Activated naive CD4-positive, alpha-beta T cell treated with anti-CD3 and anti-CD28 coated beads, Interleukin-2, amount 10 ng/mL, durations not matched to agents 7 days and 5 days (primary cell): ENCODE measurements around the gene IP6K2.

Experiments
- CTCF ChIA-PET: fragments of 350-600 bp; sonication (Branson Sonifier 250); formaldehyde crosslinking; loops from one replicate; lab custom pipeline; 2021; ENCODE audit warnings: antibody characterized with exemption; lab: Charles Lee
- DNase-seq: peaks from one replicate; pipeline ENCODE4 v3.0.0-alpha.2; 2020
- H3K27ac Mint-ChIP-seq: one replicate; pipeline ENCODE4 v1.8.0; 2021; ENCODE audit warnings: mild to moderate bottlenecking, moderate library complexity, mixed read lengths
- H3K27me3 Mint-ChIP-seq: one replicate; pipeline ENCODE4 v1.8.0; 2021; ENCODE audit warnings: mild to moderate bottlenecking, mixed read lengths
- H3K36me3 Mint-ChIP-seq: one replicate; pipeline ENCODE4 v1.8.0; 2021; ENCODE audit warnings: mixed read lengths
- H3K4me1 Mint-ChIP-seq: one replicate; pipeline ENCODE4 v1.8.0; 2021; ENCODE audit warnings: mixed read lengths
- H3K4me3 Mint-ChIP-seq: one replicate; pipeline ENCODE4 v1.8.0; 2021; ENCODE audit warnings: mild to moderate bottlenecking, moderate library complexity, mixed read lengths
- H3K9me3 Mint-ChIP-seq: one replicate; pipeline ENCODE4 v1.8.0; 2021; ENCODE audit warnings: mixed read lengths

The IP6K2 gene

DNA sequence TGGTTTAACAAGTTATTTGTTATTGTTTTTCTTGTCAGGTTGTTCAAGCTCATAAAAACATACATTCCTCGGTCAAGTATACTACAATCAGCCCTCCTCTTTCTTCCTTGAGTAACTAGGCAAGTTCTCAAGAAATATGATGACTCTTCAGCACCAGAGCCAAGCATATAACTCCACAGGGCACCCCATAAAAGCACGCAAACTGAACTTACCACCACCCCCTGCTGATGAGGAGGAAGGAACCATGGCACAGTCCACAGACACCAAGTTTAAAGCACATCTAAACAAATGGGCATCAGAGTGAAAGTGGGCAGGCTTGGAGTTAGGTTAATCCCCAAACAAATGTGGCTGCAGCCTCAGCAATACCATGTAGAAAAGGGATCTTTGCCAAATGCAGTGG is 5.3 kb downstream of the IP6K2 start:
- no peaks in the 10 kb centered on the region for H3K9me3 Mint-ChIP-seq
- peaks cover 40% of the 10 kb centered on the region for H3K4me1 Mint-ChIP-seq
- H3K27ac Mint-ChIP-seq: no peak overlapping the region
- peaks cover 49% of the 10 kb centered on the region for H3K36me3 Mint-ChIP-seq
- CTCF ChIA-PET: no interaction called here
- no peak for DNase-seq
- no peak overlapping the region for H3K4me3 Mint-ChIP-seq
- no peaks in the 10 kb centered on the region for H3K27me3 Mint-ChIP-seq

DNA sequence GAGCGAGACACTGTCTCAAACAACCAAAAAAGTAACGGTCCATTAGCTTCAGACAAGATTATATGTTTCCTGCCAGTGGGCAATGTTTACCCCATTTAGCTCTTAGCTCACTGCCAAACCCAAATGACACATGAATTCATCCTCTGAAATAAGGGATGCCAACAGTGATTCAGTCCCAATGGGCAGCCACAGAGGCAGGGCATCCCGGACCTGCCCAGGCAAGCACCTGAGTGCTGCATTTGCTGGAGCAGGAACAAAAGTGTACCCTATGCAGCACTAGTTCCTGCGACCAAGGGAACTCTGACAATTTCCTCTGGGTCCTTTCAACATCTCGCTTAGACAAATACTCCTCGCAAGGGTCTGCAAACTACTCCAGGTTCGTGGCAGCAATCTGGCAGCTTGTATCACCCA is 8.0 kb downstream of the IP6K2 start:
- H3K4me3 Mint-ChIP-seq: no peak overlapping the region
- H3K4me1 Mint-ChIP-seq: peaks cover 21% of the 10 kb centered on the region
- DNase-seq: no peak

DNA sequence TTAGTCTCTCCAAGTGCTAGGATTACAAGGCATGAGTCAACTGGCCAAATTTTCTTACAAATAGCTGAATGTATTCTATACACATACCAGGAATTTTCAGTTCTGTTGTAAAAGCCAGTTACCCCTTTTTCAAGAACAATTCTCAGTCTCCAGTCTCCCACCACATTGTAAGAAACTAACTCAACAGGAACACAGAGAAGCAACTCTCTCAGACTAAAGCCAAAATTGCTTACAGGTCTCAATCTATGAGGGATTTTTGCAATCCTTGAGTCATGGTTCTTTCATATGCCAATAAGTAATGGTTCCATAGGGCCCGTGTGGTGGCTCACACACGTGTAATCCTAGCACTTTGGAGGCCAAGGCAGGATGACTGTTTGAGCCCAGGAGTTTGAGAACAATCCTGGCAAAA is 8.5 kb downstream of the IP6K2 start:
- Mint-ChIP-seq H3K27me3 (no peaks in the 10 kb centered on the region), H3K27ac (no peak overlapping the region), H3K36me3 (peaks cover 47% of the 10 kb centered on the region), H3K4me1 (peaks cover 20% of the 10 kb centered on the region), H3K9me3 (no peaks in the 10 kb centered on the region), H3K4me3 (no peak overlapping the region)
- DNase-seq: no peak
- CTCF ChIA-PET: interaction anchor here (2.2 kb wide), 1 partner anchor 10 kb away, joined by 9 read pairs; no protein-coding TSS in a partner anchor

More for the DNA sequence above, 8.0 kb downstream of the IP6K2 start:
- Mint-ChIP-seq H3K27ac (no peak overlapping the region), H3K27me3 (no peaks in the 10 kb centered on the region), H3K9me3 (no peaks in the 10 kb centered on the region), H3K36me3 (peaks cover 46% of the 10 kb centered on the region)
- CTCF ChIA-PET: interaction anchor here (2.1 kb wide), 1 partner anchor 31 kb away, joined by 6 read pairs; no protein-coding TSS in a partner anchor

DNA sequence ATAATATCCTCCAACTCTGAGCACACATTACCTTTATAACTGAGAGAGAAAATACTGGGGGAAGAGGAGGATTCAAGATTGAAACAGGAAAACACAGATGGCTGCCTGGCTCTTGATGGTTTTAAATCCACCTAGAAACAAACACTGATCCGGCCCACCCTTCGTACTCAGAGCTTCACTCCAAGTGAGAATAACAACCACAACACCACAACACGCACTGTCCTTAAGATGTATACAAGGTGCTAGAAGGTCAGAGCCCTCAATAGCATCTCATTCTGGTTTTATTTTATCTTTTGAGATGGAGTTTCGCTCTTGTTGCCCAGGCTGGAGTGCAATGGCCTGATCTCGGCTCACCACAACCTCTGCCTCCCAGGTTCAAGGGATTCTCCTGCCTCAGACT is 9.9 kb downstream of the IP6K2 start:
- CTCF ChIA-PET: interaction anchor here (1.5 to 2.2 kb wide), 2 partner anchors 8 to 271 kb away, joined by 3 to 9 read pairs; no protein-coding TSS in a partner anchor
- peaks cover 51% of the 10 kb centered on the region for H3K36me3 Mint-ChIP-seq
- no peaks in the 10 kb centered on the region for H3K27me3 Mint-ChIP-seq
- no peak overlapping the region for H3K27ac Mint-ChIP-seq
- H3K4me1 Mint-ChIP-seq: peaks cover 15% of the 10 kb centered on the region
- no peak for DNase-seq
- H3K4me3 Mint-ChIP-seq: no peak overlapping the region
- H3K9me3 Mint-ChIP-seq: no peaks in the 10 kb centered on the region

DNA sequence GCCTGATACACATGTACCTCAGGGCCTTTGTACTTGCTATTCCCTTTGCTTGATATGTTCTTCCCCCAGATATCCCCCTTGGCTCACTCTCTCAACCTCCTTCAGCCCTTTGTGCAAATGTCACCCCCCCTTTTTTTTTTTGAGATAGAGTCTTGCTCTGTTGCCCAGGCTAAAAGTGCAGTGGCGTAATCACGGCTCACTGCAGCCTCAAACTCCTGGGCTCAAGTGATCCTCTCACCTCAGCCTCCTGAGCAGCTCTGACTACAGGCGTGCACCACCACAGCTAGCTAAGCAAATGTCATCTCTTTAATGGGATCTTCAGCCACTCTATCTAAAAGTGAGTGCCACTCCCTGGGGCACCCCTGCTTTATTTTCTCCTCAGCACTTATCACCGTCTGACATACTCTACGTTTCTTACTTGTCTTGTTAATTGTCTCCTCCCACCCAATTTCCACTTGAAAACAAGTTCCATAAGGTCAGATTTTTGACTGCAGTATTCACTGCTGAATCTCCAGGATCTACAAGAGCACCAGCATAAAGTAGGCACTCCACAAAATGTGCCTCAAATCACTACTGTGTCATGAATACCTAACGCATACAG is 14.6 kb downstream of the IP6K2 start:
- no peaks in the 10 kb centered on the region for H3K27me3 Mint-ChIP-seq
- H3K9me3 Mint-ChIP-seq: no peaks in the 10 kb centered on the region
- DNase-seq: no peak
- no peak overlapping the region for H3K4me3 Mint-ChIP-seq
- H3K4me1 Mint-ChIP-seq: peaks cover 5% of the 10 kb centered on the region
- CTCF ChIA-PET: no interaction called here
- H3K36me3 Mint-ChIP-seq: peaks cover 37% of the 10 kb centered on the region
- H3K27ac Mint-ChIP-seq: no peak overlapping the region

DNA sequence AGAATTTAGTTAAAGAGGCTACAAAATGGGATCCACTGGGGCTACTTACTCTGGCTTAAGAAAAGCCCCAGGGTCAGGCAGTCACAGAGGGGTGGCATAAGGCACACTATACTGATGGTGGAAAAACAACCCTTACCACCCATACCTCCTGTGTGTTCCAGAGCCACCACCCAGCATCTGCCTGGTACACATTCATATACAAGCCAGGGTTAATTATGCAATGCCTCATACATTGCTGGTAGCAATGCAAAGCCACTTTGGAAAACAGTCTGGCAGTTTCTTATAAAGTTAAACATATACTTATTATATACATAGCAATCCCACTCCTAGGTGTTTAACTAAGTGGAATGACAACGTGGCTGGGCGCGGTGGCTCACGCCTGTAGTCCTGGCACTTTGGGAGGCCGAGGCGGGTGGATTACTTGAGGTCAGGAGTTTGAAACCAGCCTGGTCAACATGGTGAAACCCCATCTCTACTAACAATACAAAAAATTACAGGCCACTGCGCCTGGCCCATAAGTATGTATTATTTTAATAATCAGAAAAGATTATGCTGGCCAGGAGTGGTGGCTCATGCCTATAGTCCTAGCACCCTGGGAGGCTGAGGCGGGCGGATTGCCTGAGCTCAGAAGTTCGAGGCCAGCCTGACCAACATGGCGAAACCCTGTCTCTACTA is 16.2 kb downstream of the IP6K2 start:
- DNase-seq: no peak
- Mint-ChIP-seq H3K36me3 (peaks cover 30% of the 10 kb centered on the region), H3K4me1 (peaks cover 5% of the 10 kb centered on the region), H3K9me3 (no peaks in the 10 kb centered on the region), H3K27me3 (no peaks in the 10 kb centered on the region), H3K27ac (no peak overlapping the region), H3K4me3 (no peak overlapping the region)
- CTCF ChIA-PET: no interaction called here

DNA sequence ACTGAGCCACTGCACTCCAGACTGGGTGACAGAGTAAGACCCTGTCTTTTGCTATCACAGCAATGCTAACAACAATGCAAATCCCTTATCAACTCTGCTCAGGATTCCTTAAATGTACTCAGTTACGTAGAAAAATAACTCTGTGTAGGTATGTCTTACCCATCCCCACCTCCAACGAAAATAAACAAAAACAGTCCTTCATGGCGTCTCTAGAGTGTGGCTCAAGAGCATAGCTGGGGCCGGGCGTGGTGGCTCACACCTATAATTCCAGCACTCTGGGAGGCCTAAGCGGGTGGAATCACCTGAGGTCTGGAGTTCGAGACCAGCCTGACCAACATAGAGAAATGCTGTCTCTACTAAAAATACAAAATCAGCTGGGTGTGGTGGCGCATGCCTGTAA is 18.1 kb downstream of the IP6K2 start:
- H3K4me3 Mint-ChIP-seq: no peak overlapping the region
- no peaks in the 10 kb centered on the region for H3K9me3 Mint-ChIP-seq
- H3K4me1 Mint-ChIP-seq: peaks cover 5% of the 10 kb centered on the region
- CTCF ChIA-PET: interaction anchor here (1.9 to 2.5 kb wide), 2 partner anchors 9 to 41 kb away, joined by 7 to 9 read pairs; no protein-coding TSS in a partner anchor
- H3K27ac Mint-ChIP-seq: no peak overlapping the region
- no peaks in the 10 kb centered on the region for H3K27me3 Mint-ChIP-seq
- H3K36me3 Mint-ChIP-seq: peaks cover 34% of the 10 kb centered on the region
- DNase-seq: no peak

DNA sequence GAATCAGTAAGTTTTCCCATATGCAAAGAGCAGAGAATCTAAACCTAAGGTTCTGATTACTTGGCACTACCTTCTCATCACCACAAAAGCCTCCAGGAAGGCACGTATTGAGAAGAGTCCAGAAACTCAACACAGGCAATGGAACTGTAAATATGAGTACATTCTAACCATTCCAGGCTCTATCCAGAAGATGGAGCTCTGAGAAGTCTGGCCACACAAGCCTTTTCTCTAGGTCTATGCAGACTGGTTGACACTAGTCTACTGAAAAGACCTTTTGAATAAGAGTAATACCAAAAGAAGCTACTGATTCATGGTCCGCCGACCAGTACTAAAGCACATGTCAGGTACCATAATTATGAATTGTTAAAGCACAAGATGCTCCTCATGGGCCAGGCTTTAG is 19.1 kb downstream of the IP6K2 start:
- peaks cover 5% of the 10 kb centered on the region for H3K4me1 Mint-ChIP-seq
- H3K36me3 Mint-ChIP-seq: peaks cover 35% of the 10 kb centered on the region
- CTCF ChIA-PET: interaction anchor here (0.7 to 2.5 kb wide), 4 partner anchors 10 to 42 kb away, joined by 3 to 9 read pairs (median 6); partner anchors contain the start of gene NCKIPSD
- H3K9me3 Mint-ChIP-seq: no peaks in the 10 kb centered on the region
- DNase-seq: no peak
- no peak overlapping the region for H3K27ac Mint-ChIP-seq
- no peaks in the 10 kb centered on the region for H3K27me3 Mint-ChIP-seq
- no peak overlapping the region for H3K4me3 Mint-ChIP-seq

DNA sequence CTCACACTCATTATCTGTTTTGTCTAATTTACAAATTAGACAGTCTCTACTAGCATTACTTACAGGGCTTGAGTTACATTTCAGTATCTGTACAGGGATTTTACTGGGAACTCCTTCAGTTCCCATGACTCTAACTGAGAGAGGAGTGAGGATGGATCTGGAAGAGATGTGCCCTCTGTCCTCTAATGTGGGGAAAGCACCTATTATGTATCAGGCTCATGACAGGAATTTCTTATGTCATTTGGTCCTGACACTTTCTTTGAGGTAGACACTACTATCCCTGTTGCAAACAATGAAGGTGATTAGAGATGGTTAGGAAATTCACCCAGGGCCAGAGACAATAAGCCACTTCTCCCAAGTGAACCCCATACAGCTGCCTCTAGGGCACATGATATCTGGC is 20.4 kb downstream of the IP6K2 start:
- DNase-seq: no peak
- Mint-ChIP-seq H3K4me1 (peaks cover 5% of the 10 kb centered on the region), H3K27me3 (no peaks in the 10 kb centered on the region), H3K36me3 (peaks cover 29% of the 10 kb centered on the region), H3K27ac (no peak overlapping the region), H3K9me3 (no peaks in the 10 kb centered on the region), H3K4me3 (no peak overlapping the region)
- CTCF ChIA-PET: interaction anchor here (1.0 to 1.4 kb wide), 3 partner anchors 10 to 461 kb away, joined by 4 to 5 read pairs (median 5); partner anchors contain the start of gene NCKIPSD

DNA sequence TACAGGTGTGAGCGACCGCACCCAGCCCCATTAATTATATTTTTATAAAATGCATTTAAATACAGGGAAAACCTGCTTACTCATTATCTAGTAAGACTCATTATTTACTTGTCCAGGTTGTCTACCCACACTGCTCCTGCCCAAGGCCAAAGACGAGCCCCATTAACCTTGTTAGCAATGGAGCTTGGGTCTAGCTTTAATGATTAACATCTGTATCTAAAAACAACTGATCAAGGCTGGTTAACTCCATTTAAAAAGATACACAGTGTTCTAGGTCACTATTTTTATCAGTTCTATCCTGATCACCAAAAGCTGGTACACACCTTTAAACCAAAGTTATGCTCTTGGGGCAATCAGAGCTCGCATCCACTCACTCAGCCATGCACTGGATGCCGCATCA is 20.9 kb downstream of the IP6K2 start:
- H3K4me1 Mint-ChIP-seq: peaks cover 6% of the 10 kb centered on the region
- H3K4me3 Mint-ChIP-seq: no peak overlapping the region
- H3K27me3 Mint-ChIP-seq: no peaks in the 10 kb centered on the region
- peaks cover 30% of the 10 kb centered on the region for H3K36me3 Mint-ChIP-seq
- DNase-seq: no peak
- H3K27ac Mint-ChIP-seq: no peak overlapping the region
- H3K9me3 Mint-ChIP-seq: no peaks in the 10 kb centered on the region
- CTCF ChIA-PET: interaction anchor here (1.0 to 1.3 kb wide), 2 partner anchors 10 to 462 kb away, joined by 4 to 5 read pairs; partner anchors contain the start of gene NCKIPSD

DNA sequence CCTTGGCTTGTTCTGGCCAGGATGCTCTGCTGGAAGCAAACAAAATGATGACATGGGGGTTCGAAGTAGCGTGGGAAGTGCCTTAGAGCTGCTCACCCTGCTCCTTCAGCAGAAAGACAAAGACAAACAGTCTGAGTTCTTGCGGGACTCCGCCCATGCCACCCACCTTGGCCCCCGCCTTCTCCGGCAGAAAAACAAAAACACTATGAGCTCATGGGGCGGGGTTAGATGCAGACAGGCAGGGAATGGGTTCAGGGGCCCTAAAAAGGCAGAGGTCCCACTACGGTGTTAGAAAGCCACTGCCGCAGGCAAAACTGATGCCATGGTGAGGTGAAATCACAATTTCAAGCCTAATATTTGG is 21.6 kb downstream of the IP6K2 start:
- no peak for DNase-seq
- Mint-ChIP-seq H3K27me3 (no peaks in the 10 kb centered on the region), H3K4me3 (no peak overlapping the region), H3K9me3 (no peaks in the 10 kb centered on the region), H3K36me3 (peaks cover 34% of the 10 kb centered on the region), H3K4me1 (peaks cover 8% of the 10 kb centered on the region), H3K27ac (no peak overlapping the region)
- CTCF ChIA-PET: interaction anchor here (1.3 kb wide), 1 partner anchor 9 kb away, joined by 5 read pairs; the partner anchor contains the start of gene NCKIPSD

DNA sequence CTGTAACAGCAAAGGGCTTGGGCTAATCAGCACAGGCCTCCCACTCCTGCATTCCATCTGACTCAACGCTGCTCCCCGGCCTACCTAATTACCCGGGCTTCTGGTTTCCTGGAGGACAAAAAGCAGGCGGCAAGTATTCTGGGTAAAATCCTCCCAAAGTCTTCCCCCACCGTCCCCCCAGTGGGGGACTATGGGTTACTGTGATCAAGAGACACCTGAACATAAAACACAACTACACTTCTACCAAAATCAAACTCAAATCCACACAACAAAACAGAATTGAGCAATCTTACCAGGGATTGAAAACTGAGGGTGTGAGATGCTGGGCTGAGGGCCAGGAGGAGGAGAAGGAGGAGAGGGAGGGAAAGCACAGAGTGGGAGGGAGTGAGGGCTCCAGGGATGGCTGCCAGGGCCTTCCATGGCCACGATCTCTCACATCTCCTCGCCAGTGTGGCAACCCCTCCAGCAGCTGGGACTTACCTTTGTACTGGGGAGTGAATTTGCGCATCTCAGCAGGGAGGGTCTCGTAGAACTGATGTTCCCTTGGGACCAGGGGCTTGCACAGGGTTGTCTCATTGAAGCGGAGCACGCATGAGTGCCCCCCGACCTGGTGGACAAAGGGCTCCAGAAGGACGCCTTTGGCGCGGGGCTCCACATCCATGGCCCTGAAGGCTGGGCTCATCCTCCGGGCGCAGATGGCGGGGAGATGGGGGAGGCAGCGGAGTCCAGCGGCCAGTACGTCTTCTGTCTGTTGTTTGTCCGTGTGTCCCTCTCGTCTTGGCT is 22.2 kb downstream of the IP6K2 start:
- H3K27ac Mint-ChIP-seq: no peak overlapping the region
- DNase-seq: no peak
- H3K36me3 Mint-ChIP-seq: peaks cover 34% of the 10 kb centered on the region
- no peak overlapping the region for H3K4me3 Mint-ChIP-seq
- no peaks in the 10 kb centered on the region for H3K9me3 Mint-ChIP-seq
- CTCF ChIA-PET: no interaction called here
- no peaks in the 10 kb centered on the region for H3K27me3 Mint-ChIP-seq
- peaks cover 6% of the 10 kb centered on the region for H3K4me1 Mint-ChIP-seq

DNA sequence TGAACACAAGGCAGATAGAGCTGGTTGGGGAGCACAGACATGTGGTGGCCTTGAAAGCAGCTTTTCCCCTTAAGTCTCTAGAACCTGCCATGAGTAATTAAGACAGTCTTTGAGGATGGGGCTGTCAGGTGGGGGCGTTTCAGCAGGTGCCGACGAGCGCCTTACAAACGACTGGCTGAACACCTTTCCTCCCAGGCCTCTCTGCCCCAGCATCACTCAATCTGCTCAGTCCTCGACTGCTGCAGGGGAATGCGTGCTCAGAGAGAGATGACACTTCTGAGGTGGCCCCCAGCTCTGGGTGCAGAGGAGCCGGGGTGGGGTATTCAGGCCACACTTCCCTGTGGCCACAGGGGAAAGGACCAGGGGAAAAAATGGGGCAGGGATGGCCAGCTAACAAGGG is 23.2 kb downstream of the IP6K2 start:
- no peaks in the 10 kb centered on the region for H3K27me3 Mint-ChIP-seq
- no peak overlapping the region for H3K4me3 Mint-ChIP-seq
- CTCF ChIA-PET: no interaction called here
- DNase-seq: no peak
- H3K9me3 Mint-ChIP-seq: no peaks in the 10 kb centered on the region
- H3K27ac Mint-ChIP-seq: no peak overlapping the region
- peaks cover 28% of the 10 kb centered on the region for H3K36me3 Mint-ChIP-seq
- peaks cover 6% of the 10 kb centered on the region for H3K4me1 Mint-ChIP-seq

DNA sequence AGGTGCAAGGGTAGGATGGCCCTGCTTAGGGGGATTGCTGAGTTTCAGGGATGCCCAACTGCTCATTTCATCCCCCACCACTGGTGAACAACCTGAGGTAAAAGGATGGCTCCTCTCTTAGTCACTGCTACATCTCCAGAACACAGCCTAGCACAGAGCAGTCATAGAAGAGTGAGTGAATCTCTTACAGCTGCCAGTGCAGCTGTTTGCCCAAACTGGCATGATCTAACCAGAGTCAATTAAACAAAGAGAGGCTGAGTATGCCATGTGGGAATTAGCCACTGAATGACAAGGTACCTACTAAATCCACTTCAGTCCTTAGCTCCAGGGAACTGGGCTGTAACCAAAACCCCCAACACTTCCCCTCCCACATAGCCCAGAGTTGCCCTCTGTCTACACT is 24.5 kb downstream of the IP6K2 start:
- DNase-seq: no peak
- Mint-ChIP-seq H3K27ac (no peak overlapping the region), H3K36me3 (peaks cover 38% of the 10 kb centered on the region), H3K27me3 (no peaks in the 10 kb centered on the region), H3K4me1 (peaks cover 6% of the 10 kb centered on the region), H3K4me3 (no peak overlapping the region), H3K9me3 (no peaks in the 10 kb centered on the region)
- CTCF ChIA-PET: interaction anchor here (0.9 kb wide), 1 partner anchor 9 kb away, joined by 3 read pairs; no protein-coding TSS in a partner anchor
